Endothelial cell (in vitro differentiated cells): Measurements from ENCODE around the gene NAV2. TPM values are rescaled to one million over a fixed set of nuclear protein-coding genes. Genes with fewer than 3 reads are reported as not detected.

Experiments used
- DNase-seq: peaks from one replicate; pipeline ENCODE4 v3.0.0; 2021; ENCODE audit warnings: low spot score
- H3K27ac Mint-ChIP-seq: one replicate; pipeline ENCODE4 v1.8.0; 2021; ENCODE audit warnings: mixed read lengths, inconsistent platforms; ENCODE audit not compliant: unreplicated experiment
- H3K27me3 Mint-ChIP-seq: one replicate; pipeline ENCODE4 v1.8.0; 2021; ENCODE audit warnings: mild to moderate bottlenecking, moderate library complexity, mixed read lengths, inconsistent platforms; ENCODE audit not compliant: unreplicated experiment
- H3K36me3 Mint-ChIP-seq: one replicate; pipeline ENCODE4 v1.8.0; 2021; ENCODE audit warnings: mild to moderate bottlenecking, low read depth, mixed read lengths, inconsistent platforms; ENCODE audit not compliant: unreplicated experiment
- H3K4me1 Mint-ChIP-seq: one replicate; pipeline ENCODE4 v1.8.0; 2021; ENCODE audit warnings: mild to moderate bottlenecking, mixed read lengths, inconsistent platforms; ENCODE audit not compliant: unreplicated experiment
- H3K4me3 Mint-ChIP-seq: one replicate; pipeline ENCODE4 v1.8.0; 2021; ENCODE audit warnings: mild to moderate bottlenecking, mixed read lengths, inconsistent platforms; ENCODE audit not compliant: unreplicated experiment
- H3K9me3 Mint-ChIP-seq: one replicate; pipeline ENCODE4 v1.8.0; 2021; ENCODE audit warnings: mixed read lengths, inconsistent platforms; ENCODE audit not compliant: unreplicated experiment
- CTCF ChIP-seq: fragments of 200-600 bp; sonication (generic); IDR thresholded peaks from one replicate; pipeline ENCODE4 v1.5.0; 2021; ENCODE audit warnings: antibody characterized with exemption; ENCODE audit not compliant: unreplicated experiment
- total RNA-seq: library from RNA; stranded (reverse); fragmentation: NEBNext Ultra II Directional; extraction: Animal tissue kit (Norgen Biotek cat#: 25700); gene quantifications from one replicate; pipeline ENCODE4 v1.2.1, GENCODE V29; 2021; ENCODE audit not compliant: unreplicated experiment

The NAV2 gene
- total RNA-seq, 1 donor from 2014 or later: 15.6 TPM

DNA sequence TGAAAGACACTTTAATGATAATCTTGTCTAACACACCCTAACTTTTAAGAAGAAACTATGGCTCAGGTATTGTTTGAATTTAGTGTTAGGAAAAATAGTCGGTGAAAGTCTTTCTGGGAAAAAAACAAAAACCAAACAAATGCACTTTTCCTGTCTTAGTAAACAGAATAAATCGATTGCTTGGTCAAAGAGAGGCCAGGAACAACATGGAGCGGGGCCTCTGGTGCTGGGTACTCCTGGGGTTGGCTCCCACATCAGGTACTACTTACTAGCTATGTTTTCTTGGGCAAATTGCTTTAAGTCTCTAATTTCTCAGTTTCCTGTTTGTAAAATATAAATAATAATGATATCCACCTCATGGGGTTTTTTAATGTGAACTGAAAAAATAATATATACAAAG, 46.8 kb downstream of the NAV2 start:
- no peak for TF ChIP-seq CTCF
- Mint-ChIP-seq H3K4me1 (peaks cover 2% of the 10 kb centered on the region), H3K27me3 (peaks cover 3% of the 10 kb centered on the region), H3K36me3 (no peaks in the 10 kb centered on the region), H3K27ac (no peak overlapping the region), H3K4me3 (no peak overlapping the region), H3K9me3 (no peaks in the 10 kb centered on the region)
- DNase-seq: no peak

- H3K4me1 Mint-ChIP-seq: peaks cover 5% of the 10 kb centered on the region
- no peaks in the 10 kb centered on the region for H3K9me3 Mint-ChIP-seq
- no peak for TF ChIP-seq CTCF
- no peaks in the 10 kb centered on the region for H3K36me3 Mint-ChIP-seq
- peaks cover 2% of the 10 kb centered on the region for H3K27me3 Mint-ChIP-seq
- no peak overlapping the region for H3K27ac Mint-ChIP-seq
- no peak overlapping the region for H3K4me3 Mint-ChIP-seq
- no peak for DNase-seq
These were observed 49.6 kb downstream of the NAV2 start for GRCh38 chr11:19762266-19762665.

- no peak for TF ChIP-seq CTCF
- Mint-ChIP-seq H3K4me3 (no peak overlapping the region), H3K27ac (no peak overlapping the region)
These were observed 50.7 kb downstream of the NAV2 start for GRCh38 chr11:19763330-19763729.

DNA sequence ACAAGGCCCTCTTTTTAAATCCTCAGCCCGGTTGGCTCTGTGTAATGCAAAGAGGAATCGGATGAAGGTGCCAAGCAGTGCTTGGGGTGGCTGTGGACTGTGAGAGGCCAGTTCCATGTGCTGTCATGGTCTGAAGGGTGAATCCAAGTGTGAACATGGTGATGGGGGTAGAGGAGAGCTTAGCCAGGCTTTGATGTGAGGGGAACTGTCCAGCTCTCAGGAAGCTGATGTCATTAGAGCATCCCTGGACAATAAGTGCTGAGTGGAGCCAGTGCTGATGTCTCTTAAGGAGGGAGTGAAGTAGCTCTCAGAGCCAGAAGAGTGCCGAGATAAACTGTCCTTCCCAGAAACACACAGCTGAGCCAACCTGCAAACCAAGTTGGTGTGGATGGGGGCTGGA, 53.6 kb downstream of the NAV2 start:
- Mint-ChIP-seq H3K27ac (no peak overlapping the region), H3K36me3 (no peaks in the 10 kb centered on the region), H3K4me3 (no peak overlapping the region), H3K27me3 (no peaks in the 10 kb centered on the region), H3K9me3 (no peaks in the 10 kb centered on the region), H3K4me1 (peaks cover 8% of the 10 kb centered on the region)
- no peak for TF ChIP-seq CTCF
- DNase-seq: no peak

More at GRCh38 chr11:19763330-19763729, 50.7 kb downstream of the NAV2 start:
- Mint-ChIP-seq H3K36me3 (no peaks in the 10 kb centered on the region), H3K4me1 (peaks cover 7% of the 10 kb centered on the region), H3K9me3 (no peaks in the 10 kb centered on the region), H3K27me3 (no peaks in the 10 kb centered on the region)
- no peak for DNase-seq

- Mint-ChIP-seq H3K4me3 (no peak overlapping the region), H3K27ac (no peak overlapping the region), H3K27me3 (no peaks in the 10 kb centered on the region), H3K9me3 (no peaks in the 10 kb centered on the region), H3K4me1 (peaks cover 8% of the 10 kb centered on the region), H3K36me3 (no peaks in the 10 kb centered on the region)
- DNase-seq: no peak
- no peak for TF ChIP-seq CTCF
These were observed 54.2 kb downstream of the NAV2 start for GRCh38 chr11:19766810-19767209.
